ENCODE data around the gene FADS2.

The FADS2 gene

GRCh38 chr11:61780581-61781162 is 47.4 kb upstream of the FADS2 start:
- no peak overlapping the region for H3K27ac ChIP-seq
- peaks cover 0 to 25% (median 16%) of the 10 kb centered on the region in 3 donors for H3K36me3 ChIP-seq

GRCh38 chr11:61781585-61781984 is 46.5 kb upstream of the FADS2 start:
- no peak overlapping the region for H3K27ac ChIP-seq
- intact Hi-C loops (cut with DNase I; ENCODE audit: low total_unique reads) = no loop called here
- no peak for DNase-seq

More at GRCh38 chr11:61780581-61781162, 47.4 kb upstream of the FADS2 start:
- no peaks in the 10 kb centered on the region for H3K27me3 ChIP-seq
- peaks cover 0 to 11% (median 8%) of the 10 kb centered on the region in 4 donors for H3K4me1 ChIP-seq
- no peak for DNase-seq
- intact Hi-C loops (cut with DNase I; ENCODE audit: low total_unique reads) = no loop called here
- no peak overlapping the region for H3K4me3 ChIP-seq
- H3K9me3 ChIP-seq = no peaks in the 10 kb centered on the region
- no peak for TF ChIP-seq CTCF (IDR thresholded peaks at IDR 0.05)

GRCh38 chr11:61782299-61782698 is 45.8 kb upstream of the FADS2 start:
- peaks cover 2 to 41% (median 32%) of the 10 kb centered on the region in 3 donors for H3K36me3 ChIP-seq
- no peak overlapping the region for H3K4me3 ChIP-seq
- no peaks in the 10 kb centered on the region for H3K9me3 ChIP-seq
- no peak for DNase-seq
- peaks cover 0 to 7% (median 4%) of the 10 kb centered on the region in 4 donors for H3K4me1 ChIP-seq
- H3K27me3 ChIP-seq = no peaks in the 10 kb centered on the region
- no peak overlapping the region for H3K27ac ChIP-seq
- intact Hi-C loops (cut with DNase I; ENCODE audit: low total_unique reads) = no loop called here
- no peak for TF ChIP-seq CTCF (IDR thresholded peaks at IDR 0.05)

More at GRCh38 chr11:61781585-61781984, 46.5 kb upstream of the FADS2 start:
- no peak overlapping the region for H3K4me3 ChIP-seq
- no peaks in the 10 kb centered on the region for H3K27me3 ChIP-seq
- peaks cover 0 to 34% (median 25%) of the 10 kb centered on the region in 3 donors for H3K36me3 ChIP-seq
- H3K4me1 ChIP-seq = peaks cover 0 to 11% (median 8%) of the 10 kb centered on the region in 4 donors
- TF ChIP-seq CTCF (IDR thresholded peaks at IDR 0.05) = no peak
- no peaks in the 10 kb centered on the region for H3K9me3 ChIP-seq

- H3K4me1 ChIP-seq = peaks cover 0 to 2% (median under 1%) of the 10 kb centered on the region in 4 donors
- no peak for DNase-seq
- no peak for TF ChIP-seq CTCF (IDR thresholded peaks at IDR 0.05)
- H3K4me3 ChIP-seq = no peak overlapping the region
- H3K9me3 ChIP-seq = no peaks in the 10 kb centered on the region
- intact Hi-C loops (cut with DNase I; ENCODE audit: low total_unique reads) = no loop called here
- H3K27ac ChIP-seq = no peak overlapping the region
- no peaks in the 10 kb centered on the region for H3K27me3 ChIP-seq
- H3K36me3 ChIP-seq = peaks cover 7 to 46% (median 37%) of the 10 kb centered on the region in 3 donors
Observed at GRCh38 chr11:61782841-61783240, 45.3 kb upstream of the FADS2 start.

- TF ChIP-seq CTCF (IDR thresholded peaks at IDR 0.05) = no peak
- DNase-seq = no peak
- no peak overlapping the region for H3K27ac ChIP-seq
- H3K4me1 ChIP-seq = no peaks in the 10 kb centered on the region
- H3K4me3 ChIP-seq = no peak overlapping the region
- H3K36me3 ChIP-seq = peaks cover 18 to 57% (median 48%) of the 10 kb centered on the region in 3 donors
- no peaks in the 10 kb centered on the region for H3K27me3 ChIP-seq
- intact Hi-C loops (cut with DNase I; ENCODE audit: low total_unique reads) = no loop called here
- H3K9me3 ChIP-seq = no peaks in the 10 kb centered on the region
Observed at GRCh38 chr11:61783717-61784505, 44.2 kb upstream of the FADS2 start.

All from tibial artery (tissue), 4 donors.